Osteoblast (primary cell): ENCODE results near the gene LGALS9. TPM values are rescaled to one million over a fixed set of nuclear protein-coding genes. Genes with fewer than 3 reads are reported as not detected.

ENCODE experiments used
- DNase-seq: peaks from one replicate; pipeline ENCODE4 v3.0.0; 2011; ENCODE audit warnings: low spot score, mixed read lengths; ENCODE audit not compliant: insufficient read length; ENCODE audit errors: missing footprints
- H2AFZ ChIP-seq: 2 replicates; pipeline ENCODE4 v1.6.0; 2011; ENCODE audit warnings: mild to moderate bottlenecking, low read length
- H3K27ac ChIP-seq: 2 replicates; pipeline ENCODE4 v1.5.1; 2011; ENCODE audit warnings: mild to moderate bottlenecking, low read depth, low read length, moderate library complexity
- H3K27me3 ChIP-seq: 2 replicates; pipeline ENCODE4 v1.6.0; 2012; ENCODE audit warnings: mild to moderate bottlenecking, control low read depth, inconsistent platforms, low read length, moderate library complexity; ENCODE audit not compliant: insufficient read depth
- H3K36me3 ChIP-seq: 2 replicates; pipeline ENCODE4 v1.5.1; 2011; ENCODE audit warnings: mild to moderate bottlenecking, low read length, control low read depth, moderate library complexity; ENCODE audit not compliant: insufficient read depth
- H3K4me1 ChIP-seq: 2 replicates; pipeline ENCODE4 v1.5.1; 2011; ENCODE audit warnings: mild to moderate bottlenecking, low read length, control low read depth, moderate library complexity; ENCODE audit not compliant: insufficient read depth
- H3K4me2 ChIP-seq: 2 replicates; pipeline ENCODE4 v1.6.0; 2011; ENCODE audit warnings: mild to moderate bottlenecking, low read length; ENCODE audit not compliant: insufficient read depth
- H3K4me3 ChIP-seq: fragments of 200-600 bp; sonication (generic); 3 replicates; pipeline ENCODE4 v1.5.1; 2012; ENCODE audit warnings: mild to moderate bottlenecking, low read length, inconsistent platforms; ENCODE audit not compliant: insufficient read depth
- H3K79me2 ChIP-seq: 2 replicates; pipeline ENCODE4 v1.6.0; 2012; ENCODE audit warnings: mild to moderate bottlenecking, low read length, control low read depth, inconsistent platforms; ENCODE audit not compliant: insufficient read depth
- H3K9me3 ChIP-seq: 2 replicates; pipeline ENCODE4 v1.5.1; 2011; ENCODE audit warnings: low read depth, low read length, control low read depth
- H4K20me1 ChIP-seq: 2 replicates; pipeline ENCODE4 v1.6.0; 2012; ENCODE audit warnings: mild to moderate bottlenecking, low read length, control low read depth; ENCODE audit not compliant: insufficient read depth
- total RNA-seq: library from RNA; depleted of rRNA; stranded (reverse); fragments of >200 nt; gene quantifications from 2 replicates; pipeline ENCODE4 v1.2.3, GENCODE V29; 2012
- TF ChIP-seq, protein P1 (sequence below): IDR thresholded peaks from 2 replicates; pipeline ENCODE4 v1.5.1; 2011; ENCODE audit warnings: mild to moderate bottlenecking, low read depth, low read length, moderate library complexity; ENCODE audit errors: extremely low read depth

LGALS9 gene
- total RNA-seq, 1 donor, result 1.4 TPM

DNA sequence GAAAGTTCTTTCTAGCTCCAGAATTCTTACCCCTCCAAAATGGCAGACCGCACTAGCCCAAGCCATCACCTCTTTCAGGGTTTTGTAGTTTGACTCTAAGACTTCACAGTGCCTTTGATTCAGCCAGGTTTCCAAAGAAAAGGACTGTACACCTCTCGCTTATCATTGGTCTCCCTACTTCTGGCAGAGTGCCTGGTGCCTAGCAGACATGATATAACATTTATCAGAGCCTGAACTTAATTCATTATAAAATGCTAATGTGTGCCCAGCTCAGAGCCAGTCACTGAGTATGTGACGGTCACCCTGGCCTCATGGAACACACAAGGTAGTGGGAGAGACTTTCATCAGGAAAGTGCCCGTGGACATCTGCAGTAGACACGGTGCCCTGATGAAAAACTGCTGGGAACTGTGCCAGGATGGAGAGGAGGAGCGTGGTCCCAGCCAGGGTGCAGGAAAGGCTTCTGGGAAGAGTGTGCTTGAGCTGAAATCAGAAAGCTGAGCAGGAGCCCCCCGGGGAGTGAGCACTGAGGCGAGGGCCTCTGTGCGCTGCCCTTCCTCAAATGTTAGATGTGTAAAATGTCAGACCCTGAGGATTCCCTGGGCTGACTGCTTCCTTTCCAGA, 34.3 kb upstream of the LGALS9 start:
- no peaks in the 10 kb centered on the region for H3K36me3 ChIP-seq

DNA sequence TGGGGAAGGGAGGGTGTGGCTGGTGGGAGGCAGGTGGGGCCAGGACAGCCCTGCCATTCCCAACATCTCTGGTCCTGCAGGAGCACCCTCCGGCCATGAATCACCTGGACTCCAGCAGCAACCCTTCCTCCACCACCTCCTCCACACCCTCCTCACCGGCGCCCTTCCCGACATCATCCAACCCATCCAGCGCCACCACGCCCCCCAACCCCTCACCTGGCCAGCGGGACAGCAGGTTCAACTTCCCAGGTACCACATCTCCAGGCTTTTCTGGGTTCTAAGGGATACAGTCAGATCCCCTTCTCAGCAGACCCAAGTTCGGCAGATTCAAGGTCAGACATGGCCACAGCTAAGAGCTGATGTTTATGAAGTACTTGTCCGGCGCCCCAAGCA, 33.8 kb upstream of the LGALS9 start:
- Histone ChIP-seq H3K27me3 (no peaks in the 10 kb centered on the region), H3K4me3 (no peak overlapping the region), H3K36me3 (no peaks in the 10 kb centered on the region), H2AFZ (no peak overlapping the region), H3K27ac (no peak overlapping the region), H4K20me1 (no peaks in the 10 kb centered on the region), H3K79me2 (no peaks in the 10 kb centered on the region), H3K9me3 (no peaks in the 10 kb centered on the region), H3K4me1 (peaks cover 4% of the 10 kb centered on the region), H3K4me2 (no peak overlapping the region)
- peak; percentile 65 for DNase-seq
- TF ChIP-seq, protein P1, sequence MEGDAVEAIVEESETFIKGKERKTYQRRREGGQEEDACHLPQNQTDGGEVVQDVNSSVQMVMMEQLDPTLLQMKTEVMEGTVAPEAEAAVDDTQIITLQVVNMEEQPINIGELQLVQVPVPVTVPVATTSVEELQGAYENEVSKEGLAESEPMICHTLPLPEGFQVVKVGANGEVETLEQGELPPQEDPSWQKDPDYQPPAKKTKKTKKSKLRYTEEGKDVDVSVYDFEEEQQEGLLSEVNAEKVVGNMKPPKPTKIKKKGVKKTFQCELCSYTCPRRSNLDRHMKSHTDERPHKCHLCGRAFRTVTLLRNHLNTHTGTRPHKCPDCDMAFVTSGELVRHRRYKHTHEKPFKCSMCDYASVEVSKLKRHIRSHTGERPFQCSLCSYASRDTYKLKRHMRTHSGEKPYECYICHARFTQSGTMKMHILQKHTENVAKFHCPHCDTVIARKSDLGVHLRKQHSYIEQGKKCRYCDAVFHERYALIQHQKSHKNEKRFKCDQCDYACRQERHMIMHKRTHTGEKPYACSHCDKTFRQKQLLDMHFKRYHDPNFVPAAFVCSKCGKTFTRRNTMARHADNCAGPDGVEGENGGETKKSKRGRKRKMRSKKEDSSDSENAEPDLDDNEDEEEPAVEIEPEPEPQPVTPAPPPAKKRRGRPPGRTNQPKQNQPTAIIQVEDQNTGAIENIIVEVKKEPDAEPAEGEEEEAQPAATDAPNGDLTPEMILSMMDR, result no peak

More for the DNA sequence above, 34.3 kb upstream of the LGALS9 start:
- Histone ChIP-seq H3K79me2 (no peaks in the 10 kb centered on the region), H3K27ac (no peak overlapping the region), H3K4me2 (no peak overlapping the region), H3K4me3 (no peak overlapping the region), H3K27me3 (no peaks in the 10 kb centered on the region), H3K9me3 (no peaks in the 10 kb centered on the region), H2AFZ (no peak overlapping the region), H3K4me1 (peaks cover 4% of the 10 kb centered on the region), H4K20me1 (no peaks in the 10 kb centered on the region)
- TF ChIP-seq, protein P1, result no peak
- DNase-seq, result peak; percentile 78

DNA sequence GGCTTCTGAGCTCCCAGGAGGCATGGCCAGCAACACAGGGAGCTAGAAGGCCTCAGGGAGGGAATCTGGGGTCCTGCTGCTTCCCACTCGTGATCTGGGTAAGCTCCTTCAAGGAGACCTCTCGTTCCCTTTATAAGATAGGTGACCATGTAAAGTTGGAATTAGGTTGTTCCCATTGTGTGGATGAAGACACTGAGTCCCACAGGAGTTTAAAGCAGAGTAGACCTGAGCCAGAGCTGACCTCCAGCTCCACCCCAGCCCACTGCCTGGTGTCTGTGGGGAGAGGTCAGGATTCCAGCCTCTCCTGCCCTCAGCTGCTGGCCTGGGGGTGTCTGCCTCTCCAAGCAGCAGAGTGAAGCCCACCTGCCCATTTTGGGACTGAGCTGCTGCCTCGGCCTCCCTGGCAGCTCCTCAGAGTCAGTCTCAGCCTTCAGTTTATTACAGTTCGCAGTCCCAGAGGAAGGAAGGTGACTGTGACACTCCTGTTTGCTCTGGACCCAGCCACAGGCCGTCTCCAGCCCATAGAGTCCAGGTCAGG, 33.1 kb upstream of the LGALS9 start:
- TF ChIP-seq, protein P1, result no peak
- H3K4me2 ChIP-seq, result no peak overlapping the region
- no peaks in the 10 kb centered on the region for H3K79me2 ChIP-seq
- H3K4me1 ChIP-seq, result peaks cover 4% of the 10 kb centered on the region
- H3K4me3 ChIP-seq, result no peak overlapping the region
- no peaks in the 10 kb centered on the region for H4K20me1 ChIP-seq
- no peaks in the 10 kb centered on the region for H3K9me3 ChIP-seq
- peak; percentile 38 for DNase-seq
- no peak overlapping the region for H2AFZ ChIP-seq
- no peaks in the 10 kb centered on the region for H3K36me3 ChIP-seq
- H3K27me3 ChIP-seq, result no peaks in the 10 kb centered on the region
- H3K27ac ChIP-seq, result no peak overlapping the region

DNA sequence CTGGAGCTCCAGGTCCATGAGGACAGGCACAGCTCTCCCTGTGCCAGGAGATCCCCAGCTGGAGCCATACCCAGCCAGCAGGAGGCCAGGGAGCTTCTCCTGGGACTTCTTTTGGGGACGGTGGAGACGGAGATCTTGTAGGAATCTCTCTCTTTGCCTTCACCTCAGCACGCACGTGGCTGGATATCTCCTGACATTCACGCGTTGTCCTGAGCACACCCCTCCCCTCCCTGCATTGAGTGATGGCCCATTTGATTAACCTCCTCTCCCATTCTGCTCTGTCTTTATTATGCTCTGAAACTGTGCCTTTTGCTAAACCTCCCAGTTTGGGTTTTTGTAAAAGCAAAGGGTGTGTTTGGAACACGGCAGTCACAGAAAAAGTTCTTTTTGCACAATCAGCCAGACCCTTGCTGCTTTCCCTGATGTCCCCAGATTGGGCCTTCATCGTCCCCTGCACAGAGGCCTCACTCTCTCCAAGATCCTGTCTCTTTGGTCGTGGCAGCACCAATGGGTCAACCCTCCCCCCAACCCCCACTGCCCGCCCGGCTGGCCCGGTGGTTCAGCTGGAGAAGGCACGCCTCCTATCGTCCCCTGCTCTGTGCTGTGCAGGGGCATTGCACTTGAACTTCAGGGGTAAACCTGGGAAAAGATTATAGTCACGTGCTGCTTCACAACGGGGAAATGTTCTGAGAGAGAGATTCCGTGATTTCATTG, 32.5 kb upstream of the LGALS9 start:
- Histone ChIP-seq H3K4me3 (no peak overlapping the region), H3K27me3 (no peaks in the 10 kb centered on the region), H3K79me2 (no peaks in the 10 kb centered on the region), H3K4me2 (no peak overlapping the region), H2AFZ (no peak overlapping the region), H3K9me3 (no peaks in the 10 kb centered on the region), H3K36me3 (no peaks in the 10 kb centered on the region), H4K20me1 (no peaks in the 10 kb centered on the region), H3K27ac (no peak overlapping the region), H3K4me1 (peaks cover 4% of the 10 kb centered on the region)
- TF ChIP-seq, protein P1, result no peak
- peak; percentile 61 for DNase-seq
